ENCODE data around the gene JADE2. TPM values are rescaled to one million over a fixed set of nuclear protein-coding genes. Genes with fewer than 3 reads are reported as not detected.

Gene JADE2
- total and polyA plus RNA-seq, 2 experiments from 2014 or later: 16.2 to 40.8 TPM

DNA sequence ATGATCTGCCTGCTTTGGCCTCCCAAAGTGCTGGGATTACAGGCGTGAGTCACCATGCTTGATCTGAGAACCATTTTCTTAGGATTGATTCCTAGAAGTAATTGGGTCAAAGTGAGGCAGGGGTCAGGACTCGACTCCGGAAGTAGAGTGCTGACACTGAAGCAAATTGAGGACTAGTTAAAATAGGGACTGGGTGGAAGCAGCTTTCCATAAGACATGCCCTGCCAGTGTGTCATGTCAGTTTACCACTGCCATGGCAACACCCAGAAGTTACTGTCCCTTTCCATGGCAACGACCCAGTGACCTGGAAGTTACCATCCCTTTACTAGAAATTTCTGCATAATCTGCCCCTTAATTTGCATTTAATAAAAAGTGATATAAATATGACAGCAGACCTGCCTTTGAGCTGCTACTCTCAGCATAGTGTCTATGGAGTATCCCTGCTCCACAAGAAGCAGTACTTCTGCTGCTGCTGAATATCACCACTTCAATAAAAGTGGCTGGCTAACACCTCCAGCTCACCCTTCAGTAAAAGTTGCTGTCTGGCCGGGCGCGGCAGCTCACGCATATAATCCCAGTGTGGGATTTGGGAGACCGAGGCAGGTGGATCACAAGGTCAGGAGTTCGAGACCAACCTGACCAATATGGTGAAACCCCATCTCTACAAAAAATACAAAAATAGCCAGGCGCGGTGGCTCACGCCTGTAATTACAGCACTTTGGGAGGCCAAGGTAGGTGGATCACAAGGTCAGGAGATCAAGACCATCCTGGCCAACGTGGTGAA, 47.8 kb upstream of the JADE2 start (continued):
- TF ChIP-seq, protein P1, sequence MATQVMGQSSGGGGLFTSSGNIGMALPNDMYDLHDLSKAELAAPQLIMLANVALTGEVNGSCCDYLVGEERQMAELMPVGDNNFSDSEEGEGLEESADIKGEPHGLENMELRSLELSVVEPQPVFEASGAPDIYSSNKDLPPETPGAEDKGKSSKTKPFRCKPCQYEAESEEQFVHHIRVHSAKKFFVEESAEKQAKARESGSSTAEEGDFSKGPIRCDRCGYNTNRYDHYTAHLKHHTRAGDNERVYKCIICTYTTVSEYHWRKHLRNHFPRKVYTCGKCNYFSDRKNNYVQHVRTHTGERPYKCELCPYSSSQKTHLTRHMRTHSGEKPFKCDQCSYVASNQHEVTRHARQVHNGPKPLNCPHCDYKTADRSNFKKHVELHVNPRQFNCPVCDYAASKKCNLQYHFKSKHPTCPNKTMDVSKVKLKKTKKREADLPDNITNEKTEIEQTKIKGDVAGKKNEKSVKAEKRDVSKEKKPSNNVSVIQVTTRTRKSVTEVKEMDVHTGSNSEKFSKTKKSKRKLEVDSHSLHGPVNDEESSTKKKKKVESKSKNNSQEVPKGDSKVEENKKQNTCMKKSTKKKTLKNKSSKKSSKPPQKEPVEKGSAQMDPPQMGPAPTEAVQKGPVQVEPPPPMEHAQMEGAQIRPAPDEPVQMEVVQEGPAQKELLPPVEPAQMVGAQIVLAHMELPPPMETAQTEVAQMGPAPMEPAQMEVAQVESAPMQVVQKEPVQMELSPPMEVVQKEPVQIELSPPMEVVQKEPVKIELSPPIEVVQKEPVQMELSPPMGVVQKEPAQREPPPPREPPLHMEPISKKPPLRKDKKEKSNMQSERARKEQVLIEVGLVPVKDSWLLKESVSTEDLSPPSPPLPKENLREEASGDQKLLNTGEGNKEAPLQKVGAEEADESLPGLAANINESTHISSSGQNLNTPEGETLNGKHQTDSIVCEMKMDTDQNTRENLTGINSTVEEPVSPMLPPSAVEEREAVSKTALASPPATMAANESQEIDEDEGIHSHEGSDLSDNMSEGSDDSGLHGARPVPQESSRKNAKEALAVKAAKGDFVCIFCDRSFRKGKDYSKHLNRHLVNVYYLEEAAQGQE (IDR thresholded peaks at IDR 0.05; ENCODE audit: unreplicated experiment): no peak
- TF ChIP-seq ZNF114 (CRISPR knock-in tag; IDR thresholded peaks at IDR 0.05) (no peak), JUNB (IDR thresholded peaks at IDR 0.05; ENCODE audit: unreplicated experiment) (no peak), NANOG (IDR thresholded peaks at IDR 0.05; ENCODE audit: borderline replicate concordance) (no peak), POLR2AphosphoS5 (IDR thresholded peaks at IDR 0.05; ENCODE audit: low read depth) (no peak), ZNF331 (CRISPR knock-in tag; IDR thresholded peaks at IDR 0.05; ENCODE audit: low read depth) (no peak), STAT1 (IDR thresholded peaks at IDR 0.05; ENCODE audit: unreplicated experiment) (no peak), CREB1 (CRISPR knock-in tag; IDR thresholded peaks at IDR 0.05; ENCODE audit: low read depth) (no peak)
- TF ChIP-seq, protein P2, sequence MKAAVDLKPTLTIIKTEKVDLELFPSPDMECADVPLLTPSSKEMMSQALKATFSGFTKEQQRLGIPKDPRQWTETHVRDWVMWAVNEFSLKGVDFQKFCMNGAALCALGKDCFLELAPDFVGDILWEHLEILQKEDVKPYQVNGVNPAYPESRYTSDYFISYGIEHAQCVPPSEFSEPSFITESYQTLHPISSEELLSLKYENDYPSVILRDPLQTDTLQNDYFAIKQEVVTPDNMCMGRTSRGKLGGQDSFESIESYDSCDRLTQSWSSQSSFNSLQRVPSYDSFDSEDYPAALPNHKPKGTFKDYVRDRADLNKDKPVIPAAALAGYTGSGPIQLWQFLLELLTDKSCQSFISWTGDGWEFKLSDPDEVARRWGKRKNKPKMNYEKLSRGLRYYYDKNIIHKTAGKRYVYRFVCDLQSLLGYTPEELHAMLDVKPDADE (IDR thresholded peaks at IDR 0.05): no peak
- TF ChIP-seq, protein P3, sequence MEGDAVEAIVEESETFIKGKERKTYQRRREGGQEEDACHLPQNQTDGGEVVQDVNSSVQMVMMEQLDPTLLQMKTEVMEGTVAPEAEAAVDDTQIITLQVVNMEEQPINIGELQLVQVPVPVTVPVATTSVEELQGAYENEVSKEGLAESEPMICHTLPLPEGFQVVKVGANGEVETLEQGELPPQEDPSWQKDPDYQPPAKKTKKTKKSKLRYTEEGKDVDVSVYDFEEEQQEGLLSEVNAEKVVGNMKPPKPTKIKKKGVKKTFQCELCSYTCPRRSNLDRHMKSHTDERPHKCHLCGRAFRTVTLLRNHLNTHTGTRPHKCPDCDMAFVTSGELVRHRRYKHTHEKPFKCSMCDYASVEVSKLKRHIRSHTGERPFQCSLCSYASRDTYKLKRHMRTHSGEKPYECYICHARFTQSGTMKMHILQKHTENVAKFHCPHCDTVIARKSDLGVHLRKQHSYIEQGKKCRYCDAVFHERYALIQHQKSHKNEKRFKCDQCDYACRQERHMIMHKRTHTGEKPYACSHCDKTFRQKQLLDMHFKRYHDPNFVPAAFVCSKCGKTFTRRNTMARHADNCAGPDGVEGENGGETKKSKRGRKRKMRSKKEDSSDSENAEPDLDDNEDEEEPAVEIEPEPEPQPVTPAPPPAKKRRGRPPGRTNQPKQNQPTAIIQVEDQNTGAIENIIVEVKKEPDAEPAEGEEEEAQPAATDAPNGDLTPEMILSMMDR (conservative IDR thresholded peaks at IDR 0.05; ENCODE audit: low read depth in 2 of 2): no peak

DNA sequence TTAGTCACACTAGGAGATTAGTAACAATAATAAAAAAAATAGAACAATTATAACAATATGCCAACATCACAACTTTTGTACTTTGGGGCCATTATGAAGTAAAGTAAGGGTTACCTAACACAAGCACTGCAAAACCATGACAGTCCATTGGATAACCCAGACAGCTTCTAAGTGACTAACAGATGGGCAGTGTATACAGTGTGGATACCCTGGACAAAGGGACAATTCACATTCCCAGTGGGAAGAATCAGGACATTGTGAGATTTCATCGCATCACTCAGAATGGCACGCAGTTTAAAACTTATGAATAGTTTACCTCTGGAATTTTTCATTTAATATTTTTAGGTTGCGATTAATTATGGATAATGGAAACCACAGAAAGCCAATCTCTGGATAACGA, 45.6 kb upstream of the JADE2 start:
- H3K27me3 ChIP-seq (ENCODE audit: insufficient read depth): no peaks in the 10 kb centered on the region
- DNase-seq (ENCODE audit: low spot score): no peak
- Mint-ChIP-seq H3K27ac (no peak overlapping the region), H3K4me3 (no peak overlapping the region), H3K9me3 (no peaks in the 10 kb centered on the region), H3K4me1 (no peaks in the 10 kb centered on the region), H3K27me3 (ENCODE audit: insufficient read depth, low read depth, poor library complexity) (no peaks in the 10 kb centered on the region), H3K36me3 (ENCODE audit: low read depth) (no peaks in the 10 kb centered on the region)
- no peaks in the 10 kb centered on the region for H3K4me1 ChIP-seq (ENCODE audit: insufficient read depth)
- H3K79me2 ChIP-seq (replicated peaks; ENCODE audit: insufficient read depth): no peaks in the 10 kb centered on the region; the same call in 1 of the 2 replicates
- H3F3A ChIP-seq (replicated peaks; ENCODE audit: low read depth): no peaks in the 10 kb centered on the region
- H3K4me2 ChIP-seq: no peak overlapping the region
- no peak overlapping the region for H3K27ac ChIP-seq (ENCODE audit: low read depth)
- no peaks in the 10 kb centered on the region for H4K20me1 ChIP-seq (replicated peaks; ENCODE audit: insufficient read depth)
- no peak overlapping the region for H3K4me3 ChIP-seq
- no peak for ATAC-seq
- no peak overlapping the region for H2AFZ ChIP-seq
- H3K9me2 ChIP-seq (ENCODE audit: insufficient read depth): no peaks in the 10 kb centered on the region
- no peaks in the 10 kb centered on the region; the same call in 1 of the 2 replicates for H3K36me3 ChIP-seq (ENCODE audit: insufficient read depth)
- TF ChIP-seq EZH2 (IDR thresholded peaks at IDR 0.05; ENCODE audit: low read depth, unreplicated experiment): no peak
- TF ChIP-seq, protein P4, sequence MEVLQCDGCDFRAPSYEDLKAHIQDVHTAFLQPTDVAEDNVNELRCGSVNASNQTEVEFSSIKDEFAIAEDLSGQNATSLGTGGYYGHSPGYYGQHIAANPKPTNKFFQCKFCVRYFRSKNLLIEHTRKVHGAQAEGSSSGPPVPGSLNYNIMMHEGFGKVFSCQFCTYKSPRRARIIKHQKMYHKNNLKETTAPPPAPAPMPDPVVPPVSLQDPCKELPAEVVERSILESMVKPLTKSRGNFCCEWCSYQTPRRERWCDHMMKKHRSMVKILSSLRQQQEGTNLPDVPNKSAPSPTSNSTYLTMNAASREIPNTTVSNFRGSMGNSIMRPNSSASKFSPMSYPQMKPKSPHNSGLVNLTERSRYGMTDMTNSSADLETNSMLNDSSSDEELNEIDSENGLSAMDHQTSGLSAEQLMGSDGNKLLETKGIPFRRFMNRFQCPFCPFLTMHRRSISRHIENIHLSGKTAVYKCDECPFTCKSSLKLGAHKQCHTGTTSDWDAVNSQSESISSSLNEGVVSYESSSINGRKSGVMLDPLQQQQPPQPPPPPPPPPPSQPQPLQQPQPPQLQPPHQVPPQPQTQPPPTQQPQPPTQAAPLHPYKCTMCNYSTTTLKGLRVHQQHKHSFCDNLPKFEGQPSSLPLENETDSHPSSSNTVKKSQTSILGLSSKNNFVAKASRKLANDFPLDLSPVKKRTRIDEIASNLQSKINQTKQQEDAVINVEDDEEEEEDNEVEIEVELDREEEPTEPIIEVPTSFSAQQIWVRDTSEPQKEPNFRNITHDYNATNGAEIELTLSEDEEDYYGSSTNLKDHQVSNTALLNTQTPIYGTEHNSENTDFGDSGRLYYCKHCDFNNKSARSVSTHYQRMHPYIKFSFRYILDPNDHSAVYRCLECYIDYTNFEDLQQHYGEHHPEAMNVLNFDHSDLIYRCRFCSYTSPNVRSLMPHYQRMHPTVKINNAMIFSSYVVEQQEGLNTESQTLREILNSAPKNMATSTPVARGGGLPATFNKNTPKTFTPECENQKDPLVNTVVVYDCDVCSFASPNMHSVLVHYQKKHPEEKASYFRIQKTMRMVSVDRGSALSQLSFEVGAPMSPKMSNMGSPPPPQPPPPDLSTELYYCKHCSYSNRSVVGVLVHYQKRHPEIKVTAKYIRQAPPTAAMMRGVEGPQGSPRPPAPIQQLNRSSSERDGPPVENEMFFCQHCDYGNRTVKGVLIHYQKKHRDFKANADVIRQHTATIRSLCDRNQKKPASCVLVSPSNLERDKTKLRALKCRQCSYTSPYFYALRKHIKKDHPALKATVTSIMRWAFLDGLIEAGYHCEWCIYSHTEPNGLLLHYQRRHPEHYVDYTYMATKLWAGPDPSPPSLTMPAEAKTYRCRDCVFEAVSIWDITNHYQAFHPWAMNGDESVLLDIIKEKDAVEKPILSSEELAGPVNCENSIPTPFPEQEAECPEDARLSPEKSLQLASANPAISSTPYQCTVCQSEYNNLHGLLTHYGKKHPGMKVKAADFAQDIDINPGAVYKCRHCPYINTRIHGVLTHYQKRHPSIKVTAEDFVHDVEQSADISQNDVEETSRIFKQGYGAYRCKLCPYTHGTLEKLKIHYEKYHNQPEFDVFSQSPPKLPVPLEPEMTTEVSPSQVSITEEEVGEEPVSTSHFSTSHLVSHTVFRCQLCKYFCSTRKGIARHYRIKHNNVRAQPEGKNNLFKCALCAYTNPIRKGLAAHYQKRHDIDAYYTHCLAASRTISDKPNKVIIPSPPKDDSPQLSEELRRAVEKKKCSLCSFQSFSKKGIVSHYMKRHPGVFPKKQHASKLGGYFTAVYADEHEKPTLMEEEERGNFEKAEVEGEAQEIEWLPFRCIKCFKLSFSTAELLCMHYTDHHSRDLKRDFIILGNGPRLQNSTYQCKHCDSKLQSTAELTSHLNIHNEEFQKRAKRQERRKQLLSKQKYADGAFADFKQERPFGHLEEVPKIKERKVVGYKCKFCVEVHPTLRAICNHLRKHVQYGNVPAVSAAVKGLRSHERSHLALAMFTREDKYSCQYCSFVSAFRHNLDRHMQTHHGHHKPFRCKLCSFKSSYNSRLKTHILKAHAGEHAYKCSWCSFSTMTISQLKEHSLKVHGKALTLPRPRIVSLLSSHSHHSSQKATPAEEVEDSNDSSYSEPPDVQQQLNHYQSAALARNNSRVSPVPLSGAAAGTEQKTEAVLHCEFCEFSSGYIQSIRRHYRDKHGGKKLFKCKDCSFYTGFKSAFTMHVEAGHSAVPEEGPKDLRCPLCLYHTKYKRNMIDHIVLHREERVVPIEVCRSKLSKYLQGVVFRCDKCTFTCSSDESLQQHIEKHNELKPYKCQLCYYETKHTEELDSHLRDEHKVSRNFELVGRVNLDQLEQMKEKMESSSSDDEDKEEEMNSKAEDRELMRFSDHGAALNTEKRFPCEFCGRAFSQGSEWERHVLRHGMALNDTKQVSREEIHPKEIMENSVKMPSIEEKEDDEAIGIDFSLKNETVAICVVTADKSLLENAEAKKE (CRISPR knock-in tag; IDR thresholded peaks at IDR 0.05): no peak
- TF ChIP-seq NANOG (IDR thresholded peaks at IDR 0.05; ENCODE audit: borderline replicate concordance): no peak
- no peak for TF ChIP-seq JUNB (IDR thresholded peaks at IDR 0.05; ENCODE audit: unreplicated experiment)

All from GM23338 (cell line).